Measurements from ENCODE around the gene SLFN5. TPM values are rescaled to one million over a fixed set of nuclear protein-coding genes. Genes with fewer than 3 reads are reported as not detected.

The SLFN5 gene
- total RNA-seq, 4 donors from 2014 or later = 4.9 to 17.9 (median 9.1) TPM

GRCh38 chr17:35284955-35285354, 42.1 kb downstream of the SLFN5 start:
- H3K4me3 ChIP-seq = no peak overlapping the region
- no peak for DNase-seq (ENCODE audit: low spot score in 2 of 2)
- no peaks in the 10 kb centered on the region for H3K9me3 ChIP-seq
- H3K27me3 ChIP-seq = no peaks in the 10 kb centered on the region
- 92% methylated on average over 2 of the region's 2 CpGs for WGBS
- no peaks in the 10 kb centered on the region for H3K36me3 ChIP-seq
- TF ChIP-seq CTCF (IDR thresholded peaks at IDR 0.05) = no peak
- no peak for TF ChIP-seq POLR2A (IDR thresholded peaks at IDR 0.05)
- no peak for TF ChIP-seq EP300 (IDR thresholded peaks at IDR 0.05)
- no peak for TF ChIP-seq POLR2AphosphoS5 (IDR thresholded peaks at IDR 0.05)
- no peaks in the 10 kb centered on the region for H3K4me1 ChIP-seq
- no peak overlapping the region for H3K27ac ChIP-seq

- no peak for DNase-seq (ENCODE audit: low spot score in 2 of 2)
- Histone ChIP-seq H3K4me3 (no peak overlapping the region), H3K27me3 (no peaks in the 10 kb centered on the region), H3K9me3 (no peaks in the 10 kb centered on the region), H3K36me3 (no peaks in the 10 kb centered on the region), H3K4me1 (no peaks in the 10 kb centered on the region), H3K27ac (no peak overlapping the region)
- 54% methylated on average over 2 of the region's 2 CpGs for WGBS
- no peak for TF ChIP-seq EP300 (IDR thresholded peaks at IDR 0.05)
- no peak for TF ChIP-seq POLR2AphosphoS5 (IDR thresholded peaks at IDR 0.05)
- no peak for TF ChIP-seq CTCF (IDR thresholded peaks at IDR 0.05)
- no peak for TF ChIP-seq POLR2A (IDR thresholded peaks at IDR 0.05)
Observed at GRCh38 chr17:35286120-35286781, 43.4 kb downstream of the SLFN5 start.

GRCh38 chr17:35287286-35287811, 44.5 kb downstream of the SLFN5 start:
- Histone ChIP-seq H3K27ac (no peak overlapping the region), H3K9me3 (no peaks in the 10 kb centered on the region), H3K4me3 (no peak overlapping the region), H3K4me1 (no peaks in the 10 kb centered on the region), H3K36me3 (no peaks in the 10 kb centered on the region), H3K27me3 (no peaks in the 10 kb centered on the region)
- DNase-seq (ENCODE audit: low spot score in 2 of 2) = no peak
- 78% methylated on average over 1 of the region's 1 CpG for WGBS
- no peak for TF ChIP-seq CTCF (IDR thresholded peaks at IDR 0.05)
- no peak for TF ChIP-seq POLR2AphosphoS5 (IDR thresholded peaks at IDR 0.05)
- no peak for TF ChIP-seq POLR2A (IDR thresholded peaks at IDR 0.05)
- TF ChIP-seq EP300 (IDR thresholded peaks at IDR 0.05) = no peak

GRCh38 chr17:35289222-35289621, 46.4 kb downstream of the SLFN5 start:
- Histone ChIP-seq H3K9me3 (no peaks in the 10 kb centered on the region), H3K36me3 (no peaks in the 10 kb centered on the region), H3K4me1 (no peaks in the 10 kb centered on the region), H3K4me3 (no peak overlapping the region), H3K27ac (no peak overlapping the region), H3K27me3 (no peaks in the 10 kb centered on the region)
- 56% methylated on average over 1 of the region's 1 CpG for WGBS
- DNase-seq (ENCODE audit: low spot score in 2 of 2) = no peak
- TF ChIP-seq POLR2AphosphoS5 (IDR thresholded peaks at IDR 0.05) (no peak), CTCF (IDR thresholded peaks at IDR 0.05) (no peak), POLR2A (IDR thresholded peaks at IDR 0.05) (no peak), EP300 (IDR thresholded peaks at IDR 0.05) (no peak)

GRCh38 chr17:35291802-35292201, 48.9 kb downstream of the SLFN5 start:
- TF ChIP-seq CTCF (IDR thresholded peaks at IDR 0.05) (no peak), POLR2A (IDR thresholded peaks at IDR 0.05) (no peak), EP300 (IDR thresholded peaks at IDR 0.05) (no peak), POLR2AphosphoS5 (IDR thresholded peaks at IDR 0.05) (no peak)
- no peak overlapping the region for H3K27ac ChIP-seq
- H3K36me3 ChIP-seq = no peaks in the 10 kb centered on the region
- H3K9me3 ChIP-seq = no peaks in the 10 kb centered on the region
- no peaks in the 10 kb centered on the region for H3K4me1 ChIP-seq
- no peaks in the 10 kb centered on the region for H3K27me3 ChIP-seq
- no peak for DNase-seq (ENCODE audit: low spot score in 2 of 2)
- 56% methylated on average over 1 of the region's 1 CpG for WGBS
- H3K4me3 ChIP-seq = no peak overlapping the region
